Measurements from ENCODE around the gene ABR.

The ABR gene

DNA sequence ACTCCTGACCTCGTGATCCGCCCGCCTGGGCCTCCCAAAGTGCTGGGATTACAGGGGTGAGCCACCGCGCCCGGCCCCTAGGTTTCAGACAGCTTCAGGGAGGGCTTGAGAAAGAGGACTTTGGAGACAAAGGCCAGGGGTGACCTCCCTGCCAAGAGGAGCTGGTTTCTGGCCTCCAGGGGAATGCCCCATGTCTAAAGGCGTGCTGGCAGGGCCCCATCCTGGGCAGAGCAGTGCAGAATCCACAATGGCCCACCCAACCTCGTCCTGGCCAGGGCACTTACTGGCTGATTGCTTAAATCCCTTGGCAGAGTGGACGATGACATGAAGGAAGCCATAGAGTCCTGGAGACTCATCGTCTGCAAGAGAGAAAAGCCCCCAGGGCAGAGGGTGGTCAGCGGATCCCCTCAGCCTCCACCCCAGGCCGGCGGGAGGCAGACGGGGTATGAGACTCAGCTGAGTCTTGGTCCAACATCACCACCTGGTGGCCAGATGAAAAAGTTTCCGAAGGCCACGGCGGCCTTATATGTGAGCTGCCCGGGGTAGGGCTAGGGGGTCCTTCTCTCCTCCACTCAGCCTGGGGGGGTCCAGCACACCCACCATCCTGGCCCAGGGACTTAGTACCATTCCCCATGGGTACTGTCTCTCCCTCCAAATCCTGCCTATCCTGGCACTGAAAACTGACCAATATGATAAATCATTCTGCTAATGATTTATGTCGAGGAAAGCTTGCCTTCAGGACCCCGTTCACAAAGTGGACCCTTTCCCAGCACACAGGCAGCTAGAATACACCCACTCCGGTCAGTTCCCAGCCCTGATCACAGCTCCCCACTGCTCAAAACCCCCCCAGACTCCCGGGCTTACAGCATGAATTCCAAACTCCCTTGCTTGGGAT lies 123.8 kb downstream of the ABR start:
- in situ Hi-C loops (cut with MboI; ENCODE audit: low pct_unique_long_range_greater_than_20kb, low sequenced_read_pairs, unreplicated experiment): no loop called here
- DNase-seq (ENCODE audit: low spot score): peak; percentile 83
- TF ChIP-seq, protein P1, sequence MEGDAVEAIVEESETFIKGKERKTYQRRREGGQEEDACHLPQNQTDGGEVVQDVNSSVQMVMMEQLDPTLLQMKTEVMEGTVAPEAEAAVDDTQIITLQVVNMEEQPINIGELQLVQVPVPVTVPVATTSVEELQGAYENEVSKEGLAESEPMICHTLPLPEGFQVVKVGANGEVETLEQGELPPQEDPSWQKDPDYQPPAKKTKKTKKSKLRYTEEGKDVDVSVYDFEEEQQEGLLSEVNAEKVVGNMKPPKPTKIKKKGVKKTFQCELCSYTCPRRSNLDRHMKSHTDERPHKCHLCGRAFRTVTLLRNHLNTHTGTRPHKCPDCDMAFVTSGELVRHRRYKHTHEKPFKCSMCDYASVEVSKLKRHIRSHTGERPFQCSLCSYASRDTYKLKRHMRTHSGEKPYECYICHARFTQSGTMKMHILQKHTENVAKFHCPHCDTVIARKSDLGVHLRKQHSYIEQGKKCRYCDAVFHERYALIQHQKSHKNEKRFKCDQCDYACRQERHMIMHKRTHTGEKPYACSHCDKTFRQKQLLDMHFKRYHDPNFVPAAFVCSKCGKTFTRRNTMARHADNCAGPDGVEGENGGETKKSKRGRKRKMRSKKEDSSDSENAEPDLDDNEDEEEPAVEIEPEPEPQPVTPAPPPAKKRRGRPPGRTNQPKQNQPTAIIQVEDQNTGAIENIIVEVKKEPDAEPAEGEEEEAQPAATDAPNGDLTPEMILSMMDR (IDR thresholded peaks at IDR 0.05; ENCODE audit: extremely low read depth, insufficient read depth, missing control alignments): peak; percentile 71

DNA sequence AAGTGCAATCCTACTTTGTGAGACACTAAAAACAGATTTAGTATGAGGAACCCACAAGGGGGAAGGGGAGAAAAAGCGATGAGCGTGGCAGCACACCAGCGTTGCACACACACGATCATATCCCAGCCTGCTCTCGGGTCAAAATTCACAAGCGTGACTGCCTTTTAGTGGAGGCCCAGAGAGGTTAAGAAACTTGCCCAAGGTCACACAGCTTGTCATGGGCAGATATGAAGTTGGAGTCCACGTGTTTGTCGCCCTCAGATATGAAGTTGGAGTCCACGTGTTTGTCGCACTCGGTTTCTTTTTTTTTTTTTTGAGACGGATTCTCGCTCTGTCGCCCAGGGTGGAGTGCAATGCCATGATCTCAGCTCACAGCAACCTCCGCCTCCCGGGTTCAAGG lies 124.5 kb downstream of the ABR start:
- no peak for DNase-seq (ENCODE audit: low spot score)
- in situ Hi-C loops (cut with MboI; ENCODE audit: low pct_unique_long_range_greater_than_20kb, low sequenced_read_pairs, unreplicated experiment): no loop called here
- TF ChIP-seq, protein P1 (IDR thresholded peaks at IDR 0.05; ENCODE audit: extremely low read depth, insufficient read depth, missing control alignments): peak; percentile 7

DNA sequence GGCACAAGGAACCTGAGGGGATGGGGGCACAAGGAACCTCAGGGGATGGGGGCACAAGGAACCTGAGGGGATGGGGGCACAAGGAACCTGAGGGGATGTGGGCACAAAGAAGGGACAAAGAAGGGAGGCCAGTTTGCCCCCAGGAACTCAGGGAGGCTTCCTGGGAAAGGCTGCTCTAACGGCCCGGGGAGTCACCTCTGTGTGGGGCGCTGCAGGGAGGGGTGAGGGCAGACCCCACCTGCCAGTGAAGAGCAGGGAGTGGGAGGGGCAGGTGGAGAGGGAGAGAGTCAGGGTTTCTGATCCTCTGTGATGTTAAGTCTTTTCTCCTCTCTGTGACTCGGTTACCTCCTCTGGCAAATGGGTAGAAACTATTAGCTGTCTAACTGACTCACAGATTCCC lies 125.1 kb downstream of the ABR start:
- TF ChIP-seq, protein P1 (IDR thresholded peaks at IDR 0.05; ENCODE audit: extremely low read depth, insufficient read depth, missing control alignments): no peak
- DNase-seq (ENCODE audit: low spot score): no peak
- in situ Hi-C loops (cut with MboI; ENCODE audit: low pct_unique_long_range_greater_than_20kb, low sequenced_read_pairs, unreplicated experiment): no loop called here

DNA sequence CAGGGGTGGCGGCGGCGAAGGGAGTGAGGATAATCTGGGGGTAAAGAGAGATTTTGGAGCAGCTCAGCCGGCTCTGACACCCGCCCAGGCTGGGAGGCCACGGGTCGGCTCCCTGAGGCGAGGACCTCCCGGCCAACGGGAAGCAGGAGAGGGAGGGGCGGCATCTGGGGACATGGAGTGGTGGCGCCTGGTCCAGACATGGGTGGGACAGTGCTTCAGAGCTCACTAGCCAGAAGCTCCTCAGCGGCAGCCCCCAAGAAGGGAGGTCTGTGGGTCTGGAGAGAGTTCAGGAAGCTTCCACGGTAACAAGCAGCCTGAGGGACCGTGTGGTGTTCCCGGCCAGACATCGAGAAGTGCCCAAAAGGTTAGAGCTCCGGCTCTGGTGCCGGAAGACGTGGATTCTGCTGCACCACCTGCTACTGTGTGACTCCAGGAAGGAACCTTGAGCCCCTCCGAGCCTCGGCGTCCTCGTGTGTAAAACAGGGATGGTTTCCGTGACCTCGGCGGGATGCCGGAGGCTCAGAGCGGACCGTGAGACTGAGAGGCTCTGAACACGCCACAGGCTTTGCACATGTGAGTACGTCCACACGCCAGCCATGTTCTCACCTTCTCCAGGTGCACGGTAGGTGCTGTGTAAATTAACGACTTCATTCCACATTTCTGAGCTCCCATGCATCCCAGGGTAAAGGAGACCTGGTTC lies 126.0 kb downstream of the ABR start:
- in situ Hi-C loops (cut with MboI; ENCODE audit: low pct_unique_long_range_greater_than_20kb, low sequenced_read_pairs, unreplicated experiment): no loop called here
- DNase-seq (ENCODE audit: low spot score): no peak
- TF ChIP-seq, protein P1 (IDR thresholded peaks at IDR 0.05; ENCODE audit: extremely low read depth, insufficient read depth, missing control alignments): no peak

DNA sequence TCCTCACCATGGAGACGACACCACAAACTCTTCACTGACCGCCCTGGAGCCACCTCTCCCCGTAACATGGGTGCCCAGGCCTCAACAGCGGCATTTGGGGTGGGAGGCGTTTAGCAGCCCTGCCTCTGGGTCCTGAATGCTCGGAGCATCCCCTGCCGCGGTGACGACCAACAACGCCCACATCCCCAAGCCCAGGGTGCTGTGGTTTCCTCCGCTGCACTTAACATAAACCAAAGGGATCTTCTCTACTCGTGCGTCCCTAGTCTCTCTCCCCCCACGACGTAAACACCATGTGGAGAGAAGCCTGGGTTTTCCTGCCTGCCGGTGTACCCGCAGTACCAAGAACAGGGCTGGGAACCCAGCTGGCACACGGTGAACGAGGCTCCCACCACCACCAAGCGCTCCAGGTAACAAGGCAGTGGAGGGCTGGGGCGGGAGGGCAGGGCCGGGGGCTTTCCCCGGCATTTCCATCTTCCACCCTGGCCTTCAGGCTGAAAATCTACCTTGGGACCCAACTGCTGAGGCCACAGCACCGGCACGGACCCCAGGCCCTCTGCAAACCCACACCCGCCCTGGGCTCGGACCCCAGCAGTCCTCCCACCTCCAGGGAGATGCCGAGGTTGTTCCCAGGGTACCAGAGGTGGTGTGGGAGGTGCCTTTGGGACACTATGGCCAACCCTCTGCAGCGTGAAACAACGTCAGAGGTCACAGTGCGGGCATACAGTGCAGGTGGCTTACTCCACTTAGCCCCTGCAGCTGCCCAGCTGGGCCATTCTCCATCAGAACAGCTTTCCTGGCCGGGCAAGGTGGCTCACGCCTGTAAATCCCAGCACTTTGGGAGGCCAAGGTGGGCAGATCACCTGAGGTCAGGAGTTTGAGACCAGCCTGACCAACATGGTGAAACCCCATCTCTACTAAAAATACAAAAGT lies 128.5 kb downstream of the ABR start:
- DNase-seq (ENCODE audit: low spot score): no peak
- TF ChIP-seq, protein P1 (IDR thresholded peaks at IDR 0.05; ENCODE audit: extremely low read depth, insufficient read depth, missing control alignments): no peak
- in situ Hi-C loops (cut with MboI; ENCODE audit: low pct_unique_long_range_greater_than_20kb, low sequenced_read_pairs, unreplicated experiment): no loop called here

All from GM13977 (cell line).